ENCODE measurements around the gene FAM107B. TPM values are rescaled to one million over a fixed set of nuclear protein-coding genes. Genes with fewer than 3 reads are reported as not detected.
"Not testable (repeated sequence)": the region's sequence is repeated elsewhere in the genome, so short reads cannot be mapped to it uniquely, and the experiment has no call there.

FAM107B gene
- total RNA-seq, 1 donor from 2014 or later: 156 TPM

- H3K4me1 Mint-ChIP-seq (ENCODE audit: low read depth); intact Hi-C loops (cut with micrococcal nuclease); H3K27ac Mint-ChIP-seq; H3K4me3 Mint-ChIP-seq; DNase-seq (ENCODE audit: low spot score); H3K27me3 Mint-ChIP-seq (ENCODE audit: insufficient read depth); H3K9me3 Mint-ChIP-seq; H3K36me3 Mint-ChIP-seq (ENCODE audit: low read depth): not testable (repeated sequence)
Measured at GRCh38 chr10:14709344-14709743, 65.4 kb downstream of the FAM107B start.

DNA sequence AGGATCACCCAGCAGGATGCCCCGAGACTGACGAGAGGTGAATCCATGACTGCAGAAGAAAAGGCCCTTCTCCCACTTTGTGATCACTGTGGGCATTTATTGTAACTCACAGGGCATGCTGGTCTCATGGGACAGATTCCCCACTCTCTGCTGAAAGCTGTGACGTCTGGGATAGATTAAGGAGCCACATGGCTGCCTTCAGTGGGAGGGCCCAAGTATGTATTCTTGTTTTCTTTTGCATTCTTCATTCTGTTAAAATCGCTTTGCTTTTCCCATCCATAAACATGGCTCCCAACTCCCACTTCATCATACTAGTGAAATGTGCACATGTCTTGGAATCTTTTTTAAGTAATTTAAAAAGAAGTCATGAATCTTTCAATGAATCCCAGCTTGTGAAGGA lies 67.2 kb downstream of the FAM107B start:
- Mint-ChIP-seq H3K27me3 (ENCODE audit: insufficient read depth) (no peaks in the 10 kb centered on the region), H3K4me1 (ENCODE audit: low read depth) (no peaks in the 10 kb centered on the region), H3K4me3 (no peak overlapping the region), H3K36me3 (ENCODE audit: low read depth) (no peaks in the 10 kb centered on the region), H3K27ac (no peak overlapping the region), H3K9me3 (peaks cover 4% of the 10 kb centered on the region)
- DNase-seq (ENCODE audit: low spot score): no peak
- intact Hi-C loops (cut with micrococcal nuclease): no loop called here

- Mint-ChIP-seq H3K4me1 (ENCODE audit: low read depth) (no peaks in the 10 kb centered on the region), H3K36me3 (ENCODE audit: low read depth) (no peaks in the 10 kb centered on the region)
- intact Hi-C loops (cut with micrococcal nuclease): no loop called here
Measured at GRCh38 chr10:14705548-14706230, 69.0 kb downstream of the FAM107B start.

GRCh38 chr10:14703631-14704001 lies 71.1 kb downstream of the FAM107B start:
- H3K36me3 Mint-ChIP-seq (ENCODE audit: low read depth): peaks cover 2% of the 10 kb centered on the region
- intact Hi-C loops (cut with micrococcal nuclease): no loop called here
- H3K4me1 Mint-ChIP-seq (ENCODE audit: low read depth): no peaks in the 10 kb centered on the region
- no peak overlapping the region for H3K4me3 Mint-ChIP-seq
- no peak for DNase-seq (ENCODE audit: low spot score)
- H3K27me3 Mint-ChIP-seq (ENCODE audit: insufficient read depth): no peaks in the 10 kb centered on the region
- no peak overlapping the region for H3K27ac Mint-ChIP-seq
- H3K9me3 Mint-ChIP-seq: peaks cover 10% of the 10 kb centered on the region

More at GRCh38 chr10:14705548-14706230, 69.0 kb downstream of the FAM107B start:
- Mint-ChIP-seq H3K27me3 (ENCODE audit: insufficient read depth) (no peaks in the 10 kb centered on the region), H3K4me3 (no peak overlapping the region), H3K9me3 (peaks cover 4% of the 10 kb centered on the region), H3K27ac (no peak overlapping the region)
- DNase-seq (ENCODE audit: low spot score): no peak

GRCh38 chr10:14701466-14701865 lies 73.2 kb downstream of the FAM107B start:
- DNase-seq (ENCODE audit: low spot score): no peak
- Mint-ChIP-seq H3K9me3 (peaks cover 10% of the 10 kb centered on the region), H3K4me1 (ENCODE audit: low read depth) (no peaks in the 10 kb centered on the region), H3K36me3 (ENCODE audit: low read depth) (peaks cover 2% of the 10 kb centered on the region), H3K27ac (no peak overlapping the region), H3K4me3 (no peak overlapping the region), H3K27me3 (ENCODE audit: insufficient read depth) (no peaks in the 10 kb centered on the region)
- intact Hi-C loops (cut with micrococcal nuclease): no loop called here

- Mint-ChIP-seq H3K36me3 (ENCODE audit: low read depth) (peaks cover 2% of the 10 kb centered on the region), H3K27ac (no peak overlapping the region), H3K4me3 (no peak overlapping the region), H3K4me1 (ENCODE audit: low read depth) (no peaks in the 10 kb centered on the region), H3K9me3 (peaks cover 10% of the 10 kb centered on the region), H3K27me3 (ENCODE audit: insufficient read depth) (no peaks in the 10 kb centered on the region)
- intact Hi-C loops (cut with micrococcal nuclease): no loop called here
- DNase-seq (ENCODE audit: low spot score): no peak
Measured at GRCh38 chr10:14700546-14700945, 74.2 kb downstream of the FAM107B start.

DNA sequence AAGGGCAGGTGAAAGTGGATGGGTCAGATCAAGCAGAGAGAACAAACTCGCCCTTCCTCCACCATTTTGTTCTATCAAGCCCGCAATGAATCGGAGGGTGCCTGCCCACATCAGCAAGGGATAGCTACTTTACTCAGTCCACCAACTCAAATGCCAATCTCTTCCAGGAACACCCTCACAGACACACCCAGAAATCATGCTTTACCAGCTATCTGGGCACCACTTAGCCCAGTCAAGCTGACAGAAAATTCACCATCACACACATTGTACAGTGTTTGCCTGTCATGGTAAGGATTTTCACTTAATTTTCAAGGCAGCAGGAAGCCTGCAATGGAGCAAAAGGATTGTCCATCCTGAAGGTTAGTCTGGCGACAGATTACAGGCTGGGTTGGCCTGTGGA lies 75.2 kb downstream of the FAM107B start:
- H3K27me3 Mint-ChIP-seq (ENCODE audit: insufficient read depth): no peaks in the 10 kb centered on the region
- H3K9me3 Mint-ChIP-seq: peaks cover 10% of the 10 kb centered on the region
- intact Hi-C loops (cut with micrococcal nuclease): no loop called here
- no peaks in the 10 kb centered on the region for H3K4me1 Mint-ChIP-seq (ENCODE audit: low read depth)
- H3K4me3 Mint-ChIP-seq: no peak overlapping the region
- H3K36me3 Mint-ChIP-seq (ENCODE audit: low read depth): peaks cover 2% of the 10 kb centered on the region
- no peak overlapping the region for H3K27ac Mint-ChIP-seq
- no peak for DNase-seq (ENCODE audit: low spot score)

- DNase-seq (ENCODE audit: low spot score): no peak
- no peak overlapping the region for H3K27ac Mint-ChIP-seq
- intact Hi-C loops (cut with micrococcal nuclease): no loop called here
- peaks cover 2% of the 10 kb centered on the region for H3K36me3 Mint-ChIP-seq (ENCODE audit: low read depth)
- no peak overlapping the region for H3K4me3 Mint-ChIP-seq
- H3K9me3 Mint-ChIP-seq: peaks cover 10% of the 10 kb centered on the region
- no peaks in the 10 kb centered on the region for H3K27me3 Mint-ChIP-seq (ENCODE audit: insufficient read depth)
- no peaks in the 10 kb centered on the region for H3K4me1 Mint-ChIP-seq (ENCODE audit: low read depth)
Measured at GRCh38 chr10:14698829-14699170, 75.9 kb downstream of the FAM107B start.

DNA sequence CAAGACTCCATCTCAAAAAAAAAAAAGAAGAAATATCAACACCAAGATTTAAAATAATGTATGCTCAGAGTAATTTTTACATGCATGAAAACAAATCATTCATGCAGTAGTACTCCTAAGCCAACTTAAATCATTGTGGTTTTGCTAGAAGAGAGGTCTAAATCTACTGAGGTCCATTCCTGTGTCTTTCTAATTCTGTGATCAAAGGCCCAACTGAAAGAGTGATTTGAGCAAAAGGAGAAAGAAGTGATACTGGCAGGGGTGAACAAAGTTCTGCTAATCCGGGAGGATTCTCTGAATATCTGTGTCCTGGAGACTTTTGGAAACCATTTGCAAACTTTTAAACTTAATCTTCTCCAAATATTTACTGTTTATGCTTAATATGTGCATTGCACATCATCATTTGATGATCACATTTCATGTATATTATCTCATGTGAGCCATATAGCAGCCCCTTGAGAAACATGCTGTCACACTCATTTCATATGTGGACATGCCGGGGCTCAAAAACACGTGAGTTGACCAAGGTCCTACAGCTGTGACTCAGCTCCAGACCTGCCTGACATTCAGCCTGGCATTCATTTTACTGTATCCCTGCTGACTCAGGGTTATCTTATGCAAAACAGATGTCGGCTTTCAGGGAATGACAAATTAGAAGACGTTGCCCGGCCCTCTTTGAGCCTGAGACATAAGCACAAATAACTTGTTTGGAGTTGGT lies 76.4 kb downstream of the FAM107B start:
- H3K36me3 Mint-ChIP-seq (ENCODE audit: low read depth): peaks cover 2% of the 10 kb centered on the region
- no peak overlapping the region for H3K27ac Mint-ChIP-seq
- no peak for DNase-seq (ENCODE audit: low spot score)
- intact Hi-C loops (cut with micrococcal nuclease): no loop called here
- no peaks in the 10 kb centered on the region for H3K4me1 Mint-ChIP-seq (ENCODE audit: low read depth)
- H3K27me3 Mint-ChIP-seq (ENCODE audit: insufficient read depth): no peaks in the 10 kb centered on the region
- H3K4me3 Mint-ChIP-seq: no peak overlapping the region
- H3K9me3 Mint-ChIP-seq: peaks cover 10% of the 10 kb centered on the region

- intact Hi-C loops (cut with micrococcal nuclease): no loop called here
- peaks cover 2% of the 10 kb centered on the region for H3K36me3 Mint-ChIP-seq (ENCODE audit: low read depth)
- no peak for DNase-seq (ENCODE audit: low spot score)
- H3K27ac Mint-ChIP-seq: no peak overlapping the region
- H3K9me3 Mint-ChIP-seq: peaks cover 10% of the 10 kb centered on the region
- no peaks in the 10 kb centered on the region for H3K27me3 Mint-ChIP-seq (ENCODE audit: insufficient read depth)
- no peaks in the 10 kb centered on the region for H3K4me1 Mint-ChIP-seq (ENCODE audit: low read depth)
- H3K4me3 Mint-ChIP-seq: no peak overlapping the region
Measured at GRCh38 chr10:14697281-14697680, 77.4 kb downstream of the FAM107B start.

GRCh38 chr10:14696821-14697220 lies 77.9 kb downstream of the FAM107B start:
- intact Hi-C loops (cut with micrococcal nuclease): no loop called here
- Mint-ChIP-seq H3K36me3 (ENCODE audit: low read depth) (peaks cover 2% of the 10 kb centered on the region), H3K27ac (no peak overlapping the region), H3K4me1 (ENCODE audit: low read depth) (peaks cover 4% of the 10 kb centered on the region), H3K4me3 (no peak overlapping the region), H3K27me3 (ENCODE audit: insufficient read depth) (no peaks in the 10 kb centered on the region), H3K9me3 (peaks cover 10% of the 10 kb centered on the region)
- DNase-seq (ENCODE audit: low spot score): no peak

DNA sequence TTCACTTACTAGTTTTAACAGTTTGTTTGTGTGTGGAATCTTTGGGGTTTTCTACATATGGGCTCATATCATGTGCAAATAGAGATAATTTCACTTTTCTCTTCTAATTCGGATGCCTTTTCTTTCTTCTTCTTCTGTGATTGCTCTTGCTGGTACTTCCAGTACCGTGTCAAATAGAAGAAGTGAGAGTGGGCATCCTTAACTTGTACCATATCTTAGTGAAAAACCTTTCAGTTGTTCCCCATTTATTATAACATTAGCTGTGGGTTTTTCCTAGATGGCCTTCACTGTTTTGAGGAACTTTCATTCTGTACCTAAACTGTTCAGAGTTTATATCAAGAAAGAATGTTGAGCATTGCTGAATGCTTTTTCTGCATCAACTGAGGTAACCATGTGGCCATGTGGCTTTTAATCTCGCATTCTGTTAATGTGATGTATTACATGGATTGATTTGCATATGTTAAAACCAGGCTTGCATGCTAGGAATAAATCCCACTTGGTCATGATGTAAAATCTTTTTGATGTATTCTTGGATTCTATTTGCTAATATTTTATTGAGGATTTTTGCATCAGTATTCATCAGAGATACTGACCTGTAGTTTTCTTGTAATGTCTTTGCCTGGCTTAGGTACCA lies 78.7 kb downstream of the FAM107B start:
- no peak for DNase-seq (ENCODE audit: low spot score)

GRCh38 chr10:14693891-14694290 lies 80.8 kb downstream of the FAM107B start:
- peaks cover 6% of the 10 kb centered on the region for H3K4me1 Mint-ChIP-seq (ENCODE audit: low read depth)
- DNase-seq (ENCODE audit: low spot score): no peak
- no peaks in the 10 kb centered on the region for H3K36me3 Mint-ChIP-seq (ENCODE audit: low read depth)
- peaks cover 2% of the 10 kb centered on the region for H3K9me3 Mint-ChIP-seq
- peaks cover 2% of the 10 kb centered on the region for H3K27me3 Mint-ChIP-seq (ENCODE audit: insufficient read depth)
- no peak overlapping the region for H3K27ac Mint-ChIP-seq
- intact Hi-C loops (cut with micrococcal nuclease): no loop called here
- H3K4me3 Mint-ChIP-seq: no peak overlapping the region

More for the DNA sequence above, 78.7 kb downstream of the FAM107B start:
- H3K27ac Mint-ChIP-seq: no peak overlapping the region
- peaks cover 2% of the 10 kb centered on the region for H3K36me3 Mint-ChIP-seq (ENCODE audit: low read depth)
- H3K4me3 Mint-ChIP-seq: no peak overlapping the region
- peaks cover 10% of the 10 kb centered on the region for H3K9me3 Mint-ChIP-seq
- H3K4me1 Mint-ChIP-seq (ENCODE audit: low read depth): peaks cover 5% of the 10 kb centered on the region
- H3K27me3 Mint-ChIP-seq (ENCODE audit: insufficient read depth): no peaks in the 10 kb centered on the region
- intact Hi-C loops (cut with micrococcal nuclease): no loop called here

All from activated T-helper 1 cell treated with anti-CD3 and anti-CD28 coated beads, Interleukin-12 subunit alpha, Interleukin-12 subunit beta, Interleukin-2, Interleukin-4 antibody, amounts not matched to agents 30 ng/mL and 10 ng/mL and 1 ng/mL, durations not matched to agents 14 hours and 24 hours and 36 hours (primary cell).